Keratinocyte (primary cell): ENCODE data around the gene NLRX1. TPM values are rescaled to one million over a fixed set of nuclear protein-coding genes. Genes with fewer than 3 reads are reported as not detected.

Experiments used
- DNase-seq: peaks from one replicate; pipeline ENCODE4 v3.0.0-alpha.2; 2011; ENCODE audit warnings: low read depth, missing footprints, low spot score
- FAIRE-seq: peaks from 2 replicates; lab custom pipeline; 2011; peaks lifted over from hg19 to GRCh38; lab: Jason Lieb, UNC
- H2AFZ ChIP-seq: 2 replicates; pipeline ENCODE4 v1.6.0; 2012; ENCODE audit warnings: low read length, control low read depth, inconsistent platforms; ENCODE audit not compliant: control insufficient read depth
- H3K27ac ChIP-seq: 2 replicates; pipeline ENCODE4 v1.5.1; 2011; ENCODE audit warnings: low read length; ENCODE audit not compliant: control insufficient read depth, insufficient read depth
- H3K27me3 ChIP-seq: 3 replicates; pipeline ENCODE4 v1.6.0; 2011; ENCODE audit warnings: low read length; ENCODE audit not compliant: control insufficient read depth, insufficient read depth; ENCODE audit errors: extremely low read depth
- H3K36me3 ChIP-seq, 2 experiments: 2 replicates in 1 of 2; 3 replicates in 1 of 2; pipeline ENCODE4 v1.5.1; 2011; ENCODE audit warnings: low read length in 2 of 2, mild to moderate bottlenecking in 1 of 2; ENCODE audit not compliant: control insufficient read depth in 2 of 2, insufficient read depth in 2 of 2; ENCODE audit errors: extremely low read depth in 1 of 2
- H3K4me1 ChIP-seq: 3 replicates; pipeline ENCODE4 v1.5.1; 2011; ENCODE audit warnings: low read length; ENCODE audit not compliant: control insufficient read depth, insufficient read depth; ENCODE audit errors: extremely low read depth
- H3K4me2 ChIP-seq: 3 replicates; pipeline ENCODE4 v1.6.0; 2011; ENCODE audit warnings: low read depth, low read length; ENCODE audit not compliant: control insufficient read depth, insufficient read depth; ENCODE audit errors: extremely low read depth
- H3K4me3 ChIP-seq, 3 experiments: fragments of 200-600 bp in 1 of 3; sonication (generic) in 1 of 3; 2 replicates in 2 of 3; 3 replicates in 1 of 3; pipeline ENCODE4 v1.5.1; 2011 to 2016; ENCODE audit warnings: low read length in 3 of 3, mild to moderate bottlenecking in 3 of 3, control low read depth in 2 of 3, inconsistent platforms in 1 of 3, low read depth in 1 of 3, mixed read lengths in 1 of 3, mixed run types in 1 of 3, moderate library complexity in 1 of 3; ENCODE audit not compliant: control insufficient read depth in 2 of 3, insufficient read depth in 2 of 3; ENCODE audit errors: extremely low read depth in 1 of 3
- H3K79me2 ChIP-seq: 2 replicates; pipeline ENCODE4 v1.6.0; 2012; ENCODE audit warnings: low read length; ENCODE audit not compliant: control insufficient read depth, insufficient read depth
- H3K9ac ChIP-seq: 3 replicates; pipeline ENCODE4 v1.6.0; 2011; ENCODE audit warnings: low read length; ENCODE audit not compliant: control insufficient read depth, insufficient read depth; ENCODE audit errors: extremely low read depth
- H3K9me1 ChIP-seq: 3 replicates; pipeline ENCODE4 v1.6.0; 2011; ENCODE audit warnings: low read length; ENCODE audit not compliant: control insufficient read depth, insufficient read depth; ENCODE audit errors: extremely low read depth
- H3K9me3 ChIP-seq: 2 replicates; pipeline ENCODE4 v1.5.1; 2012; ENCODE audit warnings: low read depth, low read length; ENCODE audit not compliant: control insufficient read depth
- H4K20me1 ChIP-seq: 3 replicates; pipeline ENCODE4 v1.6.0; 2011; ENCODE audit warnings: low read length; ENCODE audit not compliant: control insufficient read depth, insufficient read depth; ENCODE audit errors: extremely low read depth
- CTCF ChIP-seq, 3 experiments: IDR thresholded peaks in 1 of 3; conservative IDR thresholded peaks in 1 of 3; optimal IDR thresholded peaks in 1 of 3; 2 replicates in 2 of 3; 3 replicates in 1 of 3; pipeline versions ENCODE3 to v1.5.1; 2011; ENCODE audit warnings: low read length in 3 of 3, mild to moderate bottlenecking in 3 of 3, moderate library complexity in 2 of 3, control low read depth in 1 of 3, inconsistent platforms in 1 of 3; ENCODE audit not compliant: insufficient read depth in 2 of 3; ENCODE audit errors: extremely low read depth in 1 of 3
- EZH2 ChIP-seq: IDR thresholded peaks from one replicate; pipeline ENCODE4 v1.6.1; 2012; ENCODE audit warnings: inconsistent platforms, mild to moderate bottlenecking, low read length, moderate library complexity
- dilution Hi-C: fragments of 300-500 bp; cut with MboI; formaldehyde crosslinking; loops from one replicate; pipeline ENCODE4 v1.7.0; 2020; ENCODE audit warnings: low sequenced_read_pairs; ENCODE audit not compliant: extremely low pct_ligation_motif_present
- polyA plus RNA-seq, 5 experiments: library from polyadenylated mRNA; depleted of rRNA in 3 of 5; stranded (reverse) in 3 of 5; stranded (forward) in 1 of 5; unstranded in 1 of 5; fragments of >200 nt; gene quantifications; 1 replicate in 1 of 5; 2 replicates in 3 of 5; 3 replicates in 1 of 5; pipeline versions ENCODE4 v1.2.1 to v1.2.3, GENCODE V29; 2011 to 2012; ENCODE audit warnings: missing spikeins in 2 of 5, low read depth in 1 of 5, low replicate concordance in 1 of 5

Gene NLRX1
- polyA plus RNA-seq, 1 donor (not counting 4 experiments of a cell fraction or from before 2014, with no cell fraction given): 8.1 TPM

GRCh38 chr11:119205574-119206510, 37.3 kb downstream of the NLRX1 start, which contains the start of gene CBL:
Gene CBL, plus strand, starts transcription at chr11:119206339. Its CDS starts 79 bp downstream, at chr11:119206418.
- Histone ChIP-seq H2AFZ (peak within 1 kb of the TSS; percentile 94), H3K79me2 (peaks cover 45% of the 10 kb centered on the region), H3K4me3 (peak within 1 kb of the TSS; percentile 95 to 99 (median 97)), H3K4me1 (peaks cover 18% of the 10 kb centered on the region), H3K36me3 (no peaks in the 10 kb centered on the region), H3K9me1 (no peaks in the 10 kb centered on the region), H3K9ac (peak within 1 kb of the TSS; percentile 84), H3K27ac (peak within 1 kb of the TSS; percentile 67), H3K27me3 (no peaks in the 10 kb centered on the region), H3K4me2 (peak within 1 kb of the TSS; percentile 98), H4K20me1 (peaks cover 2% of the 10 kb centered on the region), H3K9me3 (no peaks in the 10 kb centered on the region)
- TF ChIP-seq EZH2 (no peak), CTCF (optimal IDR thresholded peaks at IDR 0.05 in 1 of 3, IDR thresholded peaks at IDR 0.05 in 1 of 3, conservative IDR thresholded peaks at IDR 0.05 in 1 of 3; ENCODE audit: extremely low read depth in 1 of 3, insufficient read depth in 2 of 3, low read length in 3 of 3) (peak; percentile 50 to 92 (median 78))
- peak; percentile 48 for FAIRE-seq
- dilution Hi-C loops: no loop called here
- peak; percentile 49 for DNase-seq

DNA sequence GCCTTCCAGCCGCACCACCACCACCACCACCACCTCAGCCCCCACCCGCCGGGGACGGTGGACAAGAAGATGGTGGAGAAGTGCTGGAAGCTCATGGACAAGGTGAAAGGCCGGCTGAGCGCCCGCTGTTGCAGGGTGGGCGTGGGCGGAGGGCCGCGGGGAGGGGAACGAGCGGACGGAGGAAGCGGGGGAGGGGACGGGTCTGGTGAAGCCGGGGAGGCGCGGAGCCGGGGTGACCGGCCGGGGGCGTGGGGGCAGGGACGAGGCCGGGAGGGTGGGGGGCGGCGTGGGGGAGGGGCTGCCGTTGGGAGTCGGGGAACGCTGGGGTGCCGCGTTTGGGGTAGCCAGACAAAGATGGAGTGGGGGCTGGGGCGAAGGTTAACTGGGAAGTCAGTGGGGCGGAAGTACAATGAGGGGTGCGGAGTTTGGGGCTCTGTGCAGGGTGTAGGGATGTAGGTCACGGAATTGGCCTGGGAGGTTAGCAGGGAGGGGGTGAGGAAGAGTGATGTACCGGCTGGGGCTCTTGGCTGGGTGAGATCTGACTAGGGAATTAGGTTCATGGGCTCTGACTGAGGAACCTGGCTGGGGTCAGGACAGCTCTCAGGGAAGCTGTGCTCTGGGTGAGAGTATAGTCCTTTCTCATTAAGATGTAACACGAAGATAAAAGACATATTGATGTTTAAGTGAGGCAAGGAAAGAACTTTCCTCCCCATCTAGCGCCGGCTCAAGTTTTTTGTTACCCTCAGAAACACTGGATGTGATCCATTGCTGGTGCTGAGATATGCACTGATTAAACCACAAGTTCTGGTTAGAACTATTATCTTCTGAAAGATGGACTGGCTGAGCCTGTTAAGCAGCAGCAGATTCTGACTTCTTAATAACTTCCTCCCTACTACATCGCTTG, 38.2 kb downstream of the NLRX1 start:
- no peaks in the 10 kb centered on the region for H3K36me3 ChIP-seq
- no peak for DNase-seq
- dilution Hi-C loops: no loop called here

More for the DNA sequence above, 38.2 kb downstream of the NLRX1 start:
- Histone ChIP-seq H3K27ac (peak overlapping the region; percentile 67), H3K4me1 (peaks cover 18% of the 10 kb centered on the region), H3K4me2 (peak overlapping the region; percentile 81), H3K79me2 (peaks cover 54% of the 10 kb centered on the region), H2AFZ (peak overlapping the region; percentile 68), H3K9ac (peak overlapping the region; percentile 84), H4K20me1 (peaks cover 2% of the 10 kb centered on the region), H3K4me3 (peak overlapping the region; percentile 95 to 99 (median 97)), H3K9me1 (peaks cover 2% of the 10 kb centered on the region), H3K27me3 (no peaks in the 10 kb centered on the region), H3K9me3 (no peaks in the 10 kb centered on the region)
- no peak for FAIRE-seq
- TF ChIP-seq CTCF (optimal IDR thresholded peaks at IDR 0.05 in 1 of 3, IDR thresholded peaks at IDR 0.05 in 1 of 3, conservative IDR thresholded peaks at IDR 0.05 in 1 of 3; ENCODE audit: extremely low read depth in 1 of 3, insufficient read depth in 2 of 3, low read length in 3 of 3) (no peak), EZH2 (no peak)
